Measurements from ENCODE around the gene SSRP1.

Gene SSRP1

GRCh38 chr11:57335023-57335342 lies 709 bp downstream of the SSRP1 start:
- DNase-seq: no peak

- no peak for DNase-seq
Observed at GRCh38 chr11:57332694-57333440, 2.8 kb downstream of the SSRP1 start.

- no peak for DNase-seq
Observed at GRCh38 chr11:57331720-57332119, 4.0 kb downstream of the SSRP1 start.

GRCh38 chr11:57330029-57330428 lies 5.7 kb downstream of the SSRP1 start:
- no peak for DNase-seq

- DNase-seq: no peak
Observed at GRCh38 chr11:57327721-57328120, 8.0 kb downstream of the SSRP1 start.

- DNase-seq: no peak
Observed at GRCh38 chr11:57325735-57326048, 10.0 kb downstream of the SSRP1 start.

GRCh38 chr11:57324886-57325734 lies 10.6 kb downstream of the SSRP1 start, which contains the start of gene TNKS1BP1:
Gene TNKS1BP1 (minus strand): TSS chr11:57324952. CDS start chr11:57321885, 3,067 bp downstream.
- peak; percentile 82 to 89 for DNase-seq

- DNase-seq: no peak
Observed at GRCh38 chr11:57324154-57324885, 11.4 kb downstream of the SSRP1 start.

GRCh38 chr11:57323855-57324153 lies 11.9 kb downstream of the SSRP1 start:
- no peak for DNase-seq

GRCh38 chr11:57323167-57323854 lies 12.4 kb downstream of the SSRP1 start:
- DNase-seq: no peak

GRCh38 chr11:57322256-57323166 lies 13.2 kb downstream of the SSRP1 start:
- DNase-seq: peak; percentile 31 to 36

- peak; percentile 18 to 43 for DNase-seq
Observed at GRCh38 chr11:57321388-57322255, 14.1 kb downstream of the SSRP1 start.

- DNase-seq: no peak
Observed at GRCh38 chr11:57320719-57321387, 14.8 kb downstream of the SSRP1 start.

GRCh38 chr11:57320067-57320718 lies 15.5 kb downstream of the SSRP1 start:
- DNase-seq: no peak

GRCh38 chr11:57318178-57318577 lies 17.5 kb downstream of the SSRP1 start:
- no peak for DNase-seq

GRCh38 chr11:57316017-57316416 lies 19.7 kb downstream of the SSRP1 start:
- DNase-seq: peak; percentile 46 to 55

GRCh38 chr11:57315491-57315890 lies 20.2 kb downstream of the SSRP1 start:
- peak in 1 of 2 experiments; percentile 16 for DNase-seq

GRCh38 chr11:57314221-57314973 lies 21.3 kb downstream of the SSRP1 start:
- DNase-seq: no peak

GRCh38 chr11:57313788-57314135 lies 21.9 kb downstream of the SSRP1 start:
- no peak for DNase-seq

All from NCI-H187 (cell line).